HepG2 (cell line): ENCODE results near the gene EBPL. TPM values are rescaled to one million over a fixed set of nuclear protein-coding genes. Genes with fewer than 3 reads are reported as not detected.

Experiments
- GABPA ChIP-seq, 2 experiments: IDR thresholded peaks; 2 replicates each; pipeline ENCODE4 v1.6.1; 2011 to 2016; ENCODE audit warnings: low read depth in 2 of 2, low read length in 1 of 2, missing biosample characterization in 1 of 2, missing genetic modification characterization in 1 of 2
- ISL2 ChIP-seq: sonication (generic); formaldehyde crosslinking; IDR thresholded peaks from 2 replicates; pipeline ENCODE4 v1.5.0; 2020; ENCODE audit warnings: missing genetic modification reagents
- MATR3 ChIP-seq: sonication (generic); formaldehyde crosslinking; IDR thresholded peaks from 2 replicates; pipeline ENCODE4 v1.4.0; 2020; ENCODE audit warnings: missing genetic modification reagents
- MAX ChIP-seq: IDR thresholded peaks from 2 replicates; pipeline ENCODE4 v1.6.1; 2012; ENCODE audit warnings: inconsistent platforms
- MED8 ChIP-seq: sonication (generic); formaldehyde crosslinking; IDR thresholded peaks from 2 replicates; pipeline ENCODE4 v1.8.1; 2023; ENCODE audit warnings: mild to moderate bottlenecking, missing genetic modification reagents; ENCODE audit not compliant: insufficient replicate concordance
- MNT ChIP-seq: fragments of 450-650 bp; IDR thresholded peaks from 2 replicates; pipeline ENCODE4 v1.6.1; 2016
- MTERF4 ChIP-seq: sonication (generic); formaldehyde crosslinking; IDR thresholded peaks from 2 replicates; pipeline ENCODE4 v1.8.0; 2023; ENCODE audit warnings: mild to moderate bottlenecking, missing genetic modification reagents
- MXI1 ChIP-seq: IDR thresholded peaks from 3 replicates; pipeline ENCODE4 v1.6.1; 2012; ENCODE audit warnings: low read depth, low read length, inconsistent platforms, borderline replicate concordance
- NFE2L1 ChIP-seq: sonication (generic); formaldehyde crosslinking; IDR thresholded peaks from 2 replicates; pipeline ENCODE4 v1.4.0; 2020; ENCODE audit warnings: missing genetic modification reagents, mild to moderate bottlenecking, borderline replicate concordance
- RNF219 ChIP-seq: sonication (generic); formaldehyde crosslinking; IDR thresholded peaks from 2 replicates; pipeline ENCODE4 v1.5.0; 2020; ENCODE audit warnings: mild to moderate bottlenecking, missing genetic modification reagents
- SETDB1 ChIP-seq: sonication (generic); formaldehyde crosslinking; IDR thresholded peaks from 2 replicates; pipeline ENCODE4 v1.5.1; 2020; ENCODE audit warnings: missing genetic modification reagents, mild to moderate bottlenecking, borderline replicate concordance
- THYN1 ChIP-seq: sonication (generic); formaldehyde crosslinking; IDR thresholded peaks from 2 replicates; pipeline ENCODE4 v1.8.1; 2023; ENCODE audit warnings: low read depth, mild to moderate bottlenecking, moderate library complexity, missing genetic modification reagents, borderline replicate concordance
- ZFP36L2 ChIP-seq: sonication (generic); formaldehyde crosslinking; IDR thresholded peaks from 2 replicates; pipeline ENCODE4 v1.4.0; 2020; ENCODE audit warnings: missing genetic modification reagents
- ZNF12 ChIP-seq: sonication (generic); formaldehyde crosslinking; IDR thresholded peaks from 2 replicates; pipeline ENCODE4 v1.5.0; 2020; ENCODE audit warnings: missing genetic modification reagents
- ZNF232 ChIP-seq: sonication (generic); formaldehyde crosslinking; IDR thresholded peaks from 2 replicates; pipeline ENCODE4 v1.4.0; 2020; ENCODE audit warnings: missing genetic modification reagents, borderline replicate concordance
- ZNF30 ChIP-seq: sonication (generic); formaldehyde crosslinking; IDR thresholded peaks from 2 replicates; pipeline ENCODE4 v1.5.0; 2020; ENCODE audit warnings: mild to moderate bottlenecking, missing genetic modification reagents
- ZNF343 ChIP-seq: sonication (generic); formaldehyde crosslinking; IDR thresholded peaks from 2 replicates; pipeline ENCODE4 v1.4.0; 2020; ENCODE audit warnings: mild to moderate bottlenecking, missing genetic modification reagents
- ZNF614 ChIP-seq: IDR thresholded peaks from 2 replicates; pipeline ENCODE4 v1.6.1; 2018; ENCODE audit warnings: missing biosample characterization, missing genetic modification reagents, inconsistent platforms, borderline replicate concordance
- ZNF639 ChIP-seq: conservative IDR thresholded peaks from 2 replicates; pipeline ENCODE4 v1.6.1; 2018; ENCODE audit warnings: missing genetic modification reagents
- ZNF660 ChIP-seq: sonication (generic); formaldehyde crosslinking; IDR thresholded peaks from 2 replicates; pipeline ENCODE4 v1.5.1; 2020; ENCODE audit warnings: mild to moderate bottlenecking, low read depth, missing genetic modification reagents, borderline replicate concordance
- ZSCAN5A ChIP-seq: sonication (generic); formaldehyde crosslinking; IDR thresholded peaks from 2 replicates; pipeline ENCODE4 v1.8.0; 2022; ENCODE audit warnings: mild to moderate bottlenecking, missing genetic modification reagents, borderline replicate concordance
- polyA plus RNA-seq, 8 experiments: library from polyadenylated mRNA; depleted of rRNA in 3 of 8; stranded (reverse) in 7 of 8; unstranded in 1 of 8; fragments of >200 nt; fragmentation: Illumina TruSeq in 4 of 8; extraction: Trizol in 4 of 8; gene quantifications; 2 replicates each; pipeline versions ENCODE4 v1.2.1 to v1.2.3, GENCODE V29; 2011 to 2016; ENCODE audit warnings: low read depth in 4 of 8, missing spikeins in 1 of 8, mixed read lengths in 1 of 8; ENCODE audit not compliant: insufficient read depth in 1 of 8
- total RNA-seq, 5 experiments: library from RNA; depleted of rRNA; stranded (reverse); fragments of >200 nt; fragmentation: Illumina TruSeq; extraction: Trizol; gene quantifications; 2 replicates each; pipeline ENCODE4 v1.2.3, GENCODE V29; 2016; ENCODE audit warnings: low read depth in 1 of 5

Gene EBPL
- total and polyA plus RNA-seq, 2 of the 13 experiments (the other 11 are each of a cell fraction or from before 2014, with no cell fraction given) = 96.5 to 152 TPM

- TF ChIP-seq ZNF232 (CRISPR knock-in tag) = peak; percentile 96
- TF ChIP-seq ISL2 (CRISPR knock-in tag) = no peak
- no peak for TF ChIP-seq ZSCAN5A
- no peak for TF ChIP-seq MNT
- no peak for TF ChIP-seq RNF219 (CRISPR knock-in tag)
- 0 out of 2 replicates have a peak, but pooled peaks have one; percentile 58 for TF ChIP-seq ZNF343 (CRISPR knock-in tag)
- TF ChIP-seq MATR3 (CRISPR knock-in tag) = no peak
- peak; percentile 59 for TF ChIP-seq MED8 (CRISPR knock-in tag)
- no peak for TF ChIP-seq ZFP36L2
- no peak for TF ChIP-seq SETDB1 (CRISPR knock-in tag)
- TF ChIP-seq NFE2L1 (CRISPR knock-in tag) = no peak; the same call in 1 of the 2 replicates
- TF ChIP-seq MAX = peak; percentile 98
- peak; percentile 89; the same call in 1 of the 3 replicates for TF ChIP-seq MXI1
- TF ChIP-seq THYN1 (CRISPR knock-in tag) = no peak
- TF ChIP-seq ZNF614 (CRISPR knock-in tag) = no peak
- TF ChIP-seq ZNF12 (CRISPR knock-in tag) = no peak
- TF ChIP-seq ZNF660 (CRISPR knock-in tag) = no peak
- peak; percentile 83; the same call in 1 of the 2 replicates for TF ChIP-seq ZNF30 (CRISPR knock-in tag)
- TF ChIP-seq MTERF4 = no peak; the same call in 1 of the 2 replicates
- TF ChIP-seq ZNF639 = peak; percentile 59; the same call in 1 of the 2 replicates
- TF ChIP-seq GABPA (IDR thresholded peaks at IDR 0.05; ENCODE audit: low read depth, low read length) = peak; percentile 14; the same call in 1 of the 2 replicates
- TF ChIP-seq GABPA (CRISPR knock-in tag; IDR thresholded peaks at IDR 0.05; ENCODE audit: low read depth) = no peak; the same call in 1 of the 2 replicates
Measured at GRCh38 chr13:49690995-49691784, at the start of gene EBPL (continued).
